Fibroblast of the aortic adventitia (primary cell): ENCODE measurements around the gene EMILIN3. TPM values are rescaled to one million over a fixed set of nuclear protein-coding genes. Genes with fewer than 3 reads are reported as not detected.

Experiments
- DNase-seq: peaks from one replicate; pipeline ENCODE4 v3.0.0-alpha.2; 2010; ENCODE audit warnings: low read depth
- H3K4me3 ChIP-seq: 2 replicates; pipeline ENCODE4 v1.5.1; 2011; ENCODE audit warnings: low read depth, mild to moderate bottlenecking, control low read depth, low read length, moderate library complexity
- total RNA-seq: library from RNA; depleted of rRNA; stranded (reverse); fragments of >200 nt; gene quantifications from 2 replicates; pipeline ENCODE4 v1.2.3, GENCODE V29; 2012; ENCODE audit warnings: low replicate concordance
- TF ChIP-seq, protein P1 (sequence below): IDR thresholded peaks from 2 replicates; pipeline ENCODE4 v1.5.1; 2011; ENCODE audit warnings: mild to moderate bottlenecking, low read length, control low read depth, inconsistent platforms; ENCODE audit not compliant: insufficient read depth

The EMILIN3 gene
- total RNA-seq, 1 donor = not detected

DNA sequence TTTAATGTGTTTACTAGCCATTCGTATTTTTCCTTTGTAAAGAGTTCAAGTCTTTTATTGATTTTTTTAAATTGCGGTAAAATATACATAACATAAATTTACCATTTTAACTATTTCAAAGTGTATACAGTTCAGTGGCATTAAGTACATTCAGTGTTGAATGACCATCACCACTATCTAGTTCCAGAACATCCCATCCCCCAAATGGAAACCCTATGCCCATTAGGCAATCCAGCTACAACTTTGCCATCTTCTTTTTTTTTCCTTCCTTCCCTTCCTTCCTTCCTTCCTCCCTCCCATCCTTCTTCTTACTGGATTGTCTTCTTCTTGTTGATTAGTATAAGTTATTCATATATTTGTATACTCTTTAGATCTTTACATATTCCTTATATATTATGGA, 17.4 kb downstream of the EMILIN3 start:
- H3K4me3 ChIP-seq = no peak overlapping the region
- TF ChIP-seq, protein P1, sequence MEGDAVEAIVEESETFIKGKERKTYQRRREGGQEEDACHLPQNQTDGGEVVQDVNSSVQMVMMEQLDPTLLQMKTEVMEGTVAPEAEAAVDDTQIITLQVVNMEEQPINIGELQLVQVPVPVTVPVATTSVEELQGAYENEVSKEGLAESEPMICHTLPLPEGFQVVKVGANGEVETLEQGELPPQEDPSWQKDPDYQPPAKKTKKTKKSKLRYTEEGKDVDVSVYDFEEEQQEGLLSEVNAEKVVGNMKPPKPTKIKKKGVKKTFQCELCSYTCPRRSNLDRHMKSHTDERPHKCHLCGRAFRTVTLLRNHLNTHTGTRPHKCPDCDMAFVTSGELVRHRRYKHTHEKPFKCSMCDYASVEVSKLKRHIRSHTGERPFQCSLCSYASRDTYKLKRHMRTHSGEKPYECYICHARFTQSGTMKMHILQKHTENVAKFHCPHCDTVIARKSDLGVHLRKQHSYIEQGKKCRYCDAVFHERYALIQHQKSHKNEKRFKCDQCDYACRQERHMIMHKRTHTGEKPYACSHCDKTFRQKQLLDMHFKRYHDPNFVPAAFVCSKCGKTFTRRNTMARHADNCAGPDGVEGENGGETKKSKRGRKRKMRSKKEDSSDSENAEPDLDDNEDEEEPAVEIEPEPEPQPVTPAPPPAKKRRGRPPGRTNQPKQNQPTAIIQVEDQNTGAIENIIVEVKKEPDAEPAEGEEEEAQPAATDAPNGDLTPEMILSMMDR = no peak
- DNase-seq = no peak

DNA sequence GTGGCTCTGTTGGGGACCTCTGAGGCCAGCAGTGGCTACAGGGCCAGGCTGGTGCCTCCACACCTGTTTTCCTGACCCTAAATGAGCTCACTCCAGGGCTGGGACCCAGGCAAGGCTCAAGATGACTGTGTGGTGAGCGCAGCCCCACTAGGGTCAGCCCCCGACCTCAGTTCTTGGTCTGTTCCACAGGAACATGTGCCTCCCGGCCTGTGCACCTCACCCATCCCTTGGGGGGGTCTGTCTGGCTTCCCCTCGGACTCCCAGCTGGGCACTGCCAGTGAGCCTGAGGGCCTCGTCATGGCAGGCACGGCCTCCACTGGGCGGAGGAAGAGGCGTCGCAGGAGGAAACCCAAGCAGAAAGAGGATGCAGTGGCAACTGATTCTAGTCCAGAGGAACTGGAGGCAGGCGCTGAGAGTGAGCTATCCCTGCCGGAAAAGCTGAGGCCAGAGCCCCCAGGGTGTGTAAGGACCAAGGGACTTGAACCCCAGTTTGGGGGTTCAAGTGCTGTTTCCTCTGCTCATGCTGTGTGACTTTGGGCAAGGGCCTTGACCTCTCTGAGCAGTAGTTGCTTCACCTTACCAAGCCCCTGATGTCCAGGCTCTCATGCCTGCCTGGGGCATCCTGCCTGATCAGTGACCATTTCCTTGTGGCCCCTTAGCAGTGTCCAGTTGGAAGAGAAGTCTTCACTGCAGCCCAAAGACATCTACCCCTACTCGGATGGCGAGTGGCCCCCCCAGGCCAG, 18.0 kb downstream of the EMILIN3 start:
- TF ChIP-seq, protein P1 = no peak
- no peak for DNase-seq
- H3K4me3 ChIP-seq = no peak overlapping the region

DNA sequence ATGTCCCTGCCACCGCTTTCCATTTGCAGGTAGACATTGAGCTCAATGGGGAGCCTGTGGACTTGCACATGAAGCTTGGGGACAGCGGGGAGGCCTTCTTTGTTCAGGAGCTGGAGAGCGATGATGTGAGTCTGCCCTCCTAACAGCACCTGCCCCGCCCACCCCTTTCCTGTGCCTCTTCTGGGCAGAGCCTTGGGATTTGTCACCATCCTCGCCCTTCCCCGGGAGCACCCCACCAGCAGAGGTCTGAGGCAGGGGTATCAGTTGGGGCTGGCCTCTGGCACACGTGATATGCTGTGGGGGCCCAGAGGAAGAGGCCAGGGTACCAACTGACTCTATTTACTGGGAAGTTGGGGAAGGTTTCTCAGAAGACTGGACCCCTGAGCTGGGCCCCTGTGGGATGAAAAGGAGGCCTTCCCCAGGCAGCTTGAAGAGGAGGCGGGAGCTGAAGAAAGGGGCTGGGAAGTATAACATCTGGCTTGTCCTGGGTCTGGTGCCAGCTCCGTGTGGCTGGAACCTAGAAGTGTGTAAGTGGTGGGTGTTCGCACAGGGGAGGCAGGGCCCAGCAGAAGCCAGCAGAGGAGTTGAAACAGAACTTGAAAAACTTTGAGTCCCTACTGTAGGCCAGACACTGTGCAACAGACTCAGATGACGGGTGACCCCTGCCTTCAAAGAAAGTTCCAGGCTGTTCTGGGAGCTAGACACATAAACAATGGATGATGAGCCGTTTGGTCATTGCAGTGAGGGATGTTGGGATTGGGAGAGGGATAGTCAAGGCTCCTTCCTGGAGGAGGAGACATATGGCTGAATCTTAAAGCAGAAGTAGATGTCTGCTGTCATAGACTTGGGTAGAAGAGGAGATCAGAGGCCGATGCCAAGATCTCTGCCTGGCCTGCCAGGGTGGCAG, 18.8 kb downstream of the EMILIN3 start:
- TF ChIP-seq, protein P1 = no peak
- DNase-seq = no peak
- no peak overlapping the region for H3K4me3 ChIP-seq

DNA sequence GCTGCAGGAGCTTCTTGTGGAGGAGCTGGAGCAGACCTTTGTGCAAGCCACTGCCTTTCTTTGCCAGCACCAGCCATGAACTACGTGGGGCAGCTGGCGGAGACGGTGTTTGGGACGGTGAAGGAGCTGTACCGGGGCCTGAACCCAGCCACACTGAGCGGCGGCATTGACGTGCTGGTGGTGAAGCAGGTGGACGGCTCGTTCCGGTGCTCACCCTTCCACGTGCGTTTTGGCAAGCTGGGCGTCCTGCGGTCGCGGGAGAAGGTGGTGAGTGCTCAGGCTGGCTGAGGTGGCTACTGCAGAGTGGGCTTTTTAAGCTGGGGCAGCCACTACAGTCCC, 20.9 kb downstream of the EMILIN3 start:
- TF ChIP-seq, protein P1 = no peak
- DNase-seq = no peak
- no peak overlapping the region for H3K4me3 ChIP-seq

DNA sequence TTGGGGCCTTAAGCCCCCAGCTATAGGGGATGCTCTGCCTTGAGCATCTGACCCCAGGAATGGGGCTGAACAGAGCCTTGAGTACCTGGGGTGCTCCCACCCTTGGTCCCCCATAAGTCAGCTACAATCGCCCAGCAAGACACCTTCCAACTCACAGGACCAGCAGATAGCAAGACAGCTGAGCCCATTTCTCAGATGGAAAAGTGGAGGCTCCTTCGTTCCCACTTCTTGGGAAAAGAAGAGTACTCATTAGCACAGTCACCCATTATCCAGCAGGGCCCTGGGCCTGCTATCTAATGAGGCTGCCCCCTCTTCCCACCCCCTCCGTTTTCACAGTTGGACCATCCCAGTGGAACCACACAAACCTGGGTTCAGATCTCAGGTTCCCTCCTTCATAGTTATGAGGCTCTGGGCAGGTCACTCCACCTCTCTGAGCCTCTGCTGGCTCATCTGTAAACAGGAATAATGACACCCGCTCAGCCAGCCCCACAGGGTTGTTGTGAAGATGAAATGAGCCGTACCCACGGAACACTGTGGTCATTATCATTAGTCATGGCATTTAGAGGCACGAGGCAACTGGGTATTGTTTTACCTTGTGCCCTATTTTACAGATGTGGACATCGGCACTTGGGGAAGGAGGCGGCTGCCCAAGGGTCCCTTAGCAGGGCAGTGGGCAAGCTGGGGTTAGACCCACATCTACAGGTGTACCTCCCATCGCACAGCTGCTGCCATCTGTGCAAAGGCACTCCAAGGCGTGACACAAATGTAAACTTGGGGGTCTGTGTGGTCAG, 21.5 kb downstream of the EMILIN3 start:
- TF ChIP-seq, protein P1 = no peak
- DNase-seq = no peak
- no peak overlapping the region for H3K4me3 ChIP-seq

DNA sequence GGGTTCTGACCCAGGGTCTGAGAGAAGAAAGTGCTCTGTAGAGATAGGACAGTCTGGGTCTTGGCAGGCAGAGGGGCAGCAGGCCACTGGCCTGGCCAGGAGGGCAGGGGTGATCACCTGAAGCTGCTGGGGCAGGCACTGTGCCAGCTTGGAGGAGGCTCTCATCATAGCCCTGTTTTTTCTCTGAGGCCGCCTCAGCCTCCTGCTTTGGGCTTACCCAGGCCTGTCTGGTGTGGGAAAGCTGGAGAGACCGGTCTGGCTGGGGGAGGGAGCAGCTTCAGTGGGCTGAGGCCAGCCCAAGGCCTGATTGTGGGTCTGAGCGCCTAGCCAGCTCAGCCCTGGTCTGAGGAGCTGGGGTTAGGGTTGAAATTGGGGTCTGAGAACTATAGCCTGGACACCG, 22.1 kb downstream of the EMILIN3 start:
- H3K4me3 ChIP-seq = no peak overlapping the region
- TF ChIP-seq, protein P1 = no peak
- no peak for DNase-seq
